ENCODE results near the gene GAB2. TPM values are rescaled to one million over a fixed set of nuclear protein-coding genes. Genes with fewer than 3 reads are reported as not detected.

GAB2 gene
- total RNA-seq, 2 experiments from 2014 or later: 15.9 to 16.6 TPM

DNA sequence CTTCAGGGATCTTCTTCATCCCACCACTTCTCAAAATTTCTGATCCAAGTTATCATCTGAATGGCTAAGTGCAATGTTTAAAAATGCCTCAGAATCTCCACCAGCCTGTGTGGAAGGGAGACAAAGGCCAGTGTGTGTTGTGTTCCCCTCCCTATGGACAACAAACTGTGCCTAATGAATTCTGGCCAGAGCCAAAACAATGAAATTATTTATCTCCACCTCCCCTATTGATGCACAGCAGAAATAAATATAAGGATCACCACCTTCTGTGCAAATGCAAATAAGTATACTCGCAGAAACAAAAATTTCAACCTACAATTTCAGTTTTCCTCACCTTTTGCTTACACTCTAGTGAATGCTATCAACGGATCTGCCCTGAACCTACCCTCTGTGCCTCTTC is 75.8 kb downstream of the GAB2 start:
- DNase-seq: no peak
- ChIA-PET CTCF (no interaction called here), POLR2A (no interaction called here)
- peaks cover 61% of the 10 kb centered on the region for H3K4me1 Mint-ChIP-seq
- peaks cover 21% of the 10 kb centered on the region for H3K9me3 Mint-ChIP-seq
- H3K36me3 Mint-ChIP-seq (ENCODE audit: low read depth): peaks cover 38% of the 10 kb centered on the region
- H3K27ac Mint-ChIP-seq: no peak overlapping the region
- peaks cover 5% of the 10 kb centered on the region for H3K27me3 Mint-ChIP-seq
- H3K4me3 Mint-ChIP-seq: no peak overlapping the region

DNA sequence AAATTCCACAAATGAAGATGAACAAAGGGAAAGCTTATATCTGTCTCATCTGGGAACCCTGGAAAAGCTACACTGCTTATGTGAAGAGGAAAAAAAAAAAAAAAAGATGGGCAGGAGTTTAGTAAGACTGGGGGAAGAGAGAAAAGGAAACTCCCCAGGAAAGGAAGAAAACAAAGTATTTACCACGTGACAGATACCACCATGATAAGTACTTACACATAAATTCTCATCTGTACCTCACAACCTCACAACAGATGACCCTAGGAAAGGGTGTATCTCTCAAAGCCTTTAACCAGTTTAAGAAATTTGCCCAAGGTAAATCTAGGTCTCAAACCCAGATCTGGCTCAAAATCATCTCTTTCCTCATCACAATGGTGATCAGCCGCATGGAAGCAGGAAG is 77.1 kb downstream of the GAB2 start:
- peaks cover 45% of the 10 kb centered on the region for H3K36me3 Mint-ChIP-seq (ENCODE audit: low read depth)
- H3K4me3 Mint-ChIP-seq: no peak overlapping the region
- peaks cover 2% of the 10 kb centered on the region for H3K27me3 Mint-ChIP-seq
- no peak for DNase-seq
- ChIA-PET POLR2A (no interaction called here), CTCF (interaction anchor here (0.9 kb wide), 1 partner anchor 33 kb away, joined by 3 read pairs; no protein-coding TSS in a partner anchor)
- H3K9me3 Mint-ChIP-seq: peaks cover 22% of the 10 kb centered on the region
- peaks cover 58% of the 10 kb centered on the region for H3K4me1 Mint-ChIP-seq
- peak overlapping the region; percentile 77 for H3K27ac Mint-ChIP-seq

DNA sequence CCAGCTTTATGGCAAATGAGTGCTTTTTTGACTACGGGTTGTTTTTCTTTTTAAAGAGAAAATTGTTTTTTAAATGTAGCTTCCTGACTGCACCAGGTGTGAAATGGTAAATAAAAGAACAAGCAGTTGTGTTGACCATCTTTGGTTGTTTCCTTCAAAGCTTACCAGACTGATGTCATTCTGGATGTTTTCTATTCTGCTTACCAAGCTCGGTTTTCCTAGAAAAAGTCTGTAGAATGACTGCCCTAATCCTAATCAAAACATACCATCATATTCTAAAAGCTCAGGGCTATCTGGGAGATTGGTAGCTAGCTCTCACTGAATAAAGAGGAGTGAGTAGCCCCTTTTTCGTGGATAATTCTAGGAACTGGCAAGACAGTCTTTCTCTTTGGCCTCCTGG is 77.7 kb downstream of the GAB2 start:
- ChIA-PET CTCF (interaction anchor here (0.8 to 1.2 kb wide), 6 partner anchors 13 to 225 kb away, joined by 3 to 4 read pairs (median 3); no protein-coding TSS in a partner anchor), POLR2A (interaction anchor here (1.2 kb wide), 1 partner anchor 77 kb away, joined by 4 read pairs; no protein-coding TSS in a partner anchor)
- DNase-seq: no peak
- Mint-ChIP-seq H3K27ac (peak overlapping the region; percentile 77), H3K4me1 (peaks cover 55% of the 10 kb centered on the region), H3K36me3 (ENCODE audit: low read depth) (peaks cover 46% of the 10 kb centered on the region), H3K9me3 (peaks cover 27% of the 10 kb centered on the region), H3K4me3 (no peak overlapping the region), H3K27me3 (peaks cover 2% of the 10 kb centered on the region)

DNA sequence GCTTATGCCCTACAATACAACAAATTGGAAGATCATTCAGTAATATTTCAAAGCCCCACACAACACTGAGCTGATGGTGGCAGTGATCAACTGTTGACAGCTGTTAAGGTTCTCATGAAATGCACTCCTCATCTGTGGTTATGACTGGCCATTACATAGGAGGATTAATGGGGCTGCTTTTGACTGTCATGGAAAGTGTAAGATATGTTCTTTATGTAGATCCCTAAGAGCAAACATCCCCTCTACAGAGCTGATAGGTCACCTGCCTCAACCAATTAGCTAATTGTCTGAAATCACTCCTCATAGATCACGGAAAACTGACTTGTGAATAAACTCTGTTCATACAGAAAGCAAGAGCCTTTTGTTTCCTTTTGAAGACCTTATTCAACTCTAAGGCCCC is 78.1 kb downstream of the GAB2 start:
- Mint-ChIP-seq H3K27ac (peak overlapping the region; percentile 77), H3K9me3 (peaks cover 31% of the 10 kb centered on the region), H3K27me3 (peaks cover 2% of the 10 kb centered on the region), H3K36me3 (ENCODE audit: low read depth) (peaks cover 48% of the 10 kb centered on the region), H3K4me1 (peaks cover 55% of the 10 kb centered on the region), H3K4me3 (no peak overlapping the region)
- ChIA-PET CTCF (interaction anchor here (0.8 to 1.2 kb wide), 6 partner anchors 13 to 225 kb away, joined by 3 to 4 read pairs (median 3); no protein-coding TSS in a partner anchor), POLR2A (interaction anchor here (1.2 kb wide), 1 partner anchor 77 kb away, joined by 4 read pairs; no protein-coding TSS in a partner anchor)
- DNase-seq: no peak

DNA sequence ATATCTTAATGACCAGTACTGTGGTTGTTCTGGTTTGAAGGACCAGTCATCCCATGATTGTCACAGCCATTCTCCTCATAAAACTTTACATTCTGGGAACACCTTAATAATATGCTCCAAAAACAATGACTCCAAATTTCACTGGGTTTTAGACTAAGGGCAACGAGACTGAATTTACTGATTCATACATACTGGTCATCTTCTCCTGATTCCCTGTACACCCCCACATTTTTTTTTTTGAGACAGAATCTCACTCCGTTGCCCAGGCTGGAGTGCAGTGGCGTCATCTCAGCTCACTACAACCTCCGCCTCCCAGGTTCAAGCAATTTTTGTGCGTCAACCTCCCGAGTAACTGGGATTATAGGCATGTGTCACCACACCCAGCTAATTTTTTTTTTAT is 78.9 kb downstream of the GAB2 start:
- peaks cover 50% of the 10 kb centered on the region for H3K4me1 Mint-ChIP-seq
- H3K27me3 Mint-ChIP-seq: peaks cover 1% of the 10 kb centered on the region
- H3K27ac Mint-ChIP-seq: no peak overlapping the region
- DNase-seq: no peak
- POLR2A ChIA-PET: no interaction called here
- no peak overlapping the region for H3K4me3 Mint-ChIP-seq
- CTCF ChIA-PET: interaction anchor here (1.2 kb wide), 1 partner anchor 16 kb away, joined by 3 read pairs; no protein-coding TSS in a partner anchor
- H3K36me3 Mint-ChIP-seq (ENCODE audit: low read depth): peaks cover 43% of the 10 kb centered on the region
- H3K9me3 Mint-ChIP-seq: peaks cover 34% of the 10 kb centered on the region

DNA sequence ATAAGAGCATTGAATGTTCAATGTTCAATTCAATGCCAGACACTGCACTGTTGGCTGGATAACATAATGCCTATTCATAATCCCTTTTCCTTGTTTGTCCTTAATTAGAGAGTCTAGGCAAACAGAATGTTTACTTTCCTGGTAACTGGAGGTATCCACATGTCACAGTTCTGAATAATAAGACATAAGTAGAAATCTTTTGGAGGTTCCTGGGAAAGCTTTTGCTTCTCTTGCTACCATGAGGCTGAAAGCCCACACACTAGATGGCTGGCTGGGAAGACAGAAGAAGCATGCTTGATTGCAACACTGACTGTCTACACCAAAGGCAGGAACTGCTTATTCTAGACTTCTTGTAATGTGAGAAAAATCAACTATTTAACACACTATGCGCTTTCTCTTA is 79.5 kb downstream of the GAB2 start:
- Mint-ChIP-seq H3K4me1 (peaks cover 51% of the 10 kb centered on the region), H3K36me3 (ENCODE audit: low read depth) (peaks cover 43% of the 10 kb centered on the region), H3K27me3 (peaks cover 1% of the 10 kb centered on the region), H3K4me3 (no peak overlapping the region), H3K27ac (no peak overlapping the region), H3K9me3 (peaks cover 35% of the 10 kb centered on the region)
- ChIA-PET CTCF (interaction anchor here (1.1 kb wide), 2 partner anchors 13 to 227 kb away, joined by 4 read pairs; no protein-coding TSS in a partner anchor), POLR2A (no interaction called here)
- no peak for DNase-seq

DNA sequence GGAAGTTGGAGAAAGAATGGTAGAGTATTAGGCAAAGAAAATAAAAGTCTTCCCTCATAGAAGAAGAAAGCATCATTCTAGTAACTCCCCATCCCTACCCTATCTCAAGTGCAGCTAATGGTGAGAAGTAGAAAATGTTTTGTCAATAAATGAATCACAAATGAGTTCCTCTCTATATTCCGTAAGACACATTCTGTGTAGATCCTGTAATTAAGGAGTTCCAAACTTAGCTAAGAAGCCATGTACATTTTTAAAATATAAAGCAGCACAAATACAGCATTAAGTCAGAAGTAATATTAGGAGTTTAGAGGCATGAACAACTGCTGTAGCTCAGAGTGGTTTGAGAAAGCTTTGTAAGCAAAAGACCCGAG is 80.1 kb downstream of the GAB2 start:
- Mint-ChIP-seq H3K4me1 (peaks cover 55% of the 10 kb centered on the region), H3K4me3 (no peak overlapping the region), H3K27me3 (peaks cover 1% of the 10 kb centered on the region), H3K36me3 (ENCODE audit: low read depth) (peaks cover 43% of the 10 kb centered on the region), H3K9me3 (peaks cover 35% of the 10 kb centered on the region), H3K27ac (no peak overlapping the region)
- DNase-seq: no peak
- CTCF ChIA-PET: interaction anchor here (0.7 to 1.1 kb wide), 3 partner anchors 11 to 227 kb away, joined by 3 to 4 read pairs (median 4); no protein-coding TSS in a partner anchor
- POLR2A ChIA-PET: interaction anchor here (0.6 kb wide), 1 partner anchor 59 kb away, joined by 4 read pairs; no protein-coding TSS in a partner anchor

DNA sequence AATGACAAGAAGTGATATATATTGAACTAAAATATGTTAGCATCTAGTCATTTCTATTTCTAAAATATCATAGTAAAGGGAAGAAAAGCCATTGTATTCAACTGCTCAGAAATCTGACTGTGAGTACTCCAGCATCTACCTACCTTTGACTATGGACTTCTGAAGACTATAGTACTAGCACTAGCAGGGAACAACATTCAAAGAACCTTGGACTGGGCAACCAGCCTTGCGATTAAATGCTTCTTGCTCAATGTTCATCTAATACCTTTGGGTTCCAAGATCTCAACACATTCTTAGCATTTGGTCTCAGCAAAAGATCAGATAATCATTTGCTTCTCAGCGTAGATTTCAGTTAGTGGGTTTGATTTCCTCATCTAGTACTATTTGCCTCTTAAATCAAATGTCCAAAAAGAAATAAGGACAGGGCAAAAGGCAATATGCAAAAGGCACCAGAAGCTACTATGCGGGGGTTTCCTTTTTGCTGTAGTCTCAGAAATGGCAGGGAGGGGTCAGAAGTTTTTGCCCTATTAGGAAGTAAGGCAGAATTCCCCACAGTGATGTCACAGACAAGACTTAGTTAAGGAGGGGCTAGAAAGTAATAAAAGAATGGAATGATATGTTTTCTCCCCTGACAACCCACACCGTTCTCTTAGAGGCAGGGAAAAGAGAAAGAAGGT is 80.6 kb downstream of the GAB2 start:
- ChIA-PET POLR2A (interaction anchor here (0.6 kb wide), 1 partner anchor 58 kb away, joined by 4 read pairs; no protein-coding TSS in a partner anchor), CTCF (interaction anchor here (0.7 to 1.1 kb wide), 3 partner anchors 11 to 228 kb away, joined by 3 to 4 read pairs (median 4); no protein-coding TSS in a partner anchor)
- Mint-ChIP-seq H3K36me3 (ENCODE audit: low read depth) (peaks cover 41% of the 10 kb centered on the region), H3K4me1 (peaks cover 59% of the 10 kb centered on the region), H3K9me3 (peaks cover 33% of the 10 kb centered on the region), H3K27me3 (peaks cover 1% of the 10 kb centered on the region), H3K4me3 (no peak overlapping the region), H3K27ac (no peak overlapping the region)
- no peak for DNase-seq

DNA sequence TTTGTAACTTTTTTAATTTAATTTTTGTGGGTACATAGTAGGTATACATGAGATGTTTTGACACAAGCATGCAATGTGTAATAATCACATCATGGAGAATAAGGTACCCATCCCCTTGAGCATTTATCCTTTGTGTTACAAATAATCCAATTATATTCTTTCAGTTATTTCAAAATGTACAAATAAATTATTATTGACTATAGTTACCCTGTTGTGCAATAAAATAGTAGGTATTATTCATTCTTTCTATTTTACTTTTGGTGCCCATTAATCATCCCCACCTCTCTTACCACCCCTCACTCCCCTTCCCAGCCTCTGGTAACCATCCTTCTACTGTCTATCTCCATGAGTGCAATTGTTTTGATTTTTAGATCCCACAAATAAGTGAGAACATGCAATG is 83.5 kb downstream of the GAB2 start:
- ChIA-PET CTCF (no interaction called here), POLR2A (no interaction called here)
- H3K27me3 Mint-ChIP-seq: peaks cover 1% of the 10 kb centered on the region
- peaks cover 33% of the 10 kb centered on the region for H3K36me3 Mint-ChIP-seq (ENCODE audit: low read depth)
- DNase-seq: no peak
- H3K4me1 Mint-ChIP-seq: peaks cover 51% of the 10 kb centered on the region
- H3K9me3 Mint-ChIP-seq: peaks cover 24% of the 10 kb centered on the region
- H3K27ac Mint-ChIP-seq: no peak overlapping the region
- H3K4me3 Mint-ChIP-seq: no peak overlapping the region

DNA sequence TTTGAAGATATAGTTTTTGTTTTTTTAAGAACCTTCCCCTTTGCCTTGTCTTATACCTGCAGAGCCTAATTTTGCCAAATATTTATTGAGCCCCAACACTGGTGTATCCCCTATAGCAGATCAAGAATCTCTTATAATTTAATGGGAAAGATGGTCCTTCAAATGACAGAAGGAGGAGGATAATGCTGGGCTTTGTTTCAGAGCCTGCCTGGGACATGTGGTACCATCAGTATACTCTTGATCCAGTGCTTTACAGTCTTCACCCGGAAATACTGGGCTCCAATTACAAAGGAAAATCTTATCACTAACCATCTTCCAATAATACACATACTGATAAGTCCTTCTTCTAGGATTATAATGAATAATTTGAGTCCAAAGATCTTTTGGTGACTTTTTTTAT is 84.7 kb downstream of the GAB2 start:
- Mint-ChIP-seq H3K36me3 (ENCODE audit: low read depth) (peaks cover 36% of the 10 kb centered on the region), H3K27ac (no peak overlapping the region), H3K4me1 (peaks cover 42% of the 10 kb centered on the region), H3K4me3 (no peak overlapping the region), H3K9me3 (peaks cover 33% of the 10 kb centered on the region), H3K27me3 (peaks cover 1% of the 10 kb centered on the region)
- DNase-seq: no peak
- CTCF ChIA-PET: interaction anchor here (0.5 to 0.9 kb wide), 5 partner anchors 16 to 159 kb away, joined by 3 read pairs; no protein-coding TSS in a partner anchor
- POLR2A ChIA-PET: no interaction called here

DNA sequence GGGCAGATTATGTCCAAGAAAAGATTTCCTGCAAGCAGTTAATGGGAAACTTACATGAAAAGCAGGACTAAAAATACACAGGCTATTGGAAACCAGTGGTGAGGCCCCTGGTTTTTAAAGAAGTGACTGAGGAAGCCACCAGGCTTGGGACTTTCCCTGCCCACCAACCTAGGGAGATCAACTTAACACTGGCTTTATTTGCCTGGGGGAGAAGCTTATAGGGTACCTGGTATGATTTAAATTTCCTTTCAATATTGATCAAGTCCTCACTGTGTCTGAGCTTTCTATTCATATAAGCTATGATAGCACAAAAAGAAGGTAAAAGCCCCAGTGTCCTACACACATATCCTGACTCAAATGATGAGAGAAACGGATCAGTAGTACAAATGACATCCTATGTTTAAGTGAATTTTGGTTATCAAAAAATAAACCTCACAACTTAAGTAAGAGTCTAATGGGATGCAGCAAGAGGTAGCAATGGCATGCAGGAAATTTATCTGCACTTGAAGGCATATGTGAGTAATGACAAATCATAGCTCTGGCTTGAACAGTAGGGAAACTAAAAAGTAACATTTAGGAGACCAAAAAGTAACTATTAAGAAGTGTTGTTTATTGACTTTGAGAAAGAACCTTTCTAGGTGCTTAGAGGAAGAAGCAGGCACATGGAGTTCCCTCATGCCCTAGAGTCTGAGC is 85.3 kb downstream of the GAB2 start:
- peaks cover 1% of the 10 kb centered on the region for H3K27me3 Mint-ChIP-seq
- H3K27ac Mint-ChIP-seq: no peak overlapping the region
- DNase-seq: no peak
- peaks cover 33% of the 10 kb centered on the region for H3K9me3 Mint-ChIP-seq
- H3K36me3 Mint-ChIP-seq (ENCODE audit: low read depth): peaks cover 36% of the 10 kb centered on the region
- ChIA-PET POLR2A (no interaction called here), CTCF (interaction anchor here (0.5 to 0.9 kb wide), 5 partner anchors 16 to 158 kb away, joined by 3 read pairs; no protein-coding TSS in a partner anchor)
- H3K4me3 Mint-ChIP-seq: no peak overlapping the region
- peaks cover 39% of the 10 kb centered on the region for H3K4me1 Mint-ChIP-seq

DNA sequence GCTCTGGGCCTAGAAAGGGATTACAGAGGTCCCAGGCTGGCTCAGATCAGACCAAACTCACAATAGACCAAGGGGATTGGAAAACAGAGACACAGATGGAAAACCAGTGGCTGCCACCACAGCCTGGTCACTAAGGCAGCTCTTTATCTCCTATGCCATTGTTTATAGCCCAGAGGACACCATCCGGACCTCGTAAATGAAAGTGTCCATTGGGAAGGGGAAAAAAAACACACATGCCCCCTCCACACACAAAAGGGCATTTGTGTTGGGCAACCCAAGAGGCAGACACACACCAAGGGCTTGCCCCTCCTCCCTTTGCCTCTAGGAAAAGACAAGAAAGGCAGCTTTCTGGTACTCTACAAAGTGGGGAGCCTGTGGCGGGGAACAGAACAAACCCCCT is 85.9 kb downstream of the GAB2 start:
- ChIA-PET POLR2A (no interaction called here), CTCF (interaction anchor here (0.8 to 0.9 kb wide), 2 partner anchors 15 to 22 kb away, joined by 3 read pairs; no protein-coding TSS in a partner anchor)
- Mint-ChIP-seq H3K36me3 (ENCODE audit: low read depth) (peaks cover 39% of the 10 kb centered on the region), H3K27me3 (peaks cover 1% of the 10 kb centered on the region), H3K27ac (no peak overlapping the region), H3K4me1 (peaks cover 41% of the 10 kb centered on the region), H3K4me3 (no peak overlapping the region), H3K9me3 (peaks cover 34% of the 10 kb centered on the region)
- no peak for DNase-seq

DNA sequence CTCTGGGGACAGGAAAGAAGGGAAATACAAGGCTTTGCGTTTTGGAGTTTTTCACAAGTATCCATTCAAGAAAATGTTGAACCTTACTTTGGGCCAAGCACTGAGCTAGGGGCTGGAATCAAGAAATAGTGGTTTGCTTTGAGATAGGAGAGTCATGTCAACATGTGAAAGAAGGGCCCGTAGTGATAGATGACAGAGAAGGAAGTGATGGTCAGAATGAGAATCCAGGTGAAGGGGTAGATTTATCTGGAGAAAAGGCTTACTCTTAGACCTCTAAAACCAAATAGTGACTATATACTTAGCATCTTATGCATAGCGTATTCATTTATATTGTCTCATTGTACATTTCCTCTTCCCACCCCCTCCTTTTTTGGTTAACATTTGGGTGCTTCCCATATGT is 87.3 kb downstream of the GAB2 start:
- H3K4me1 Mint-ChIP-seq: peaks cover 54% of the 10 kb centered on the region
- peaks cover 31% of the 10 kb centered on the region for H3K36me3 Mint-ChIP-seq (ENCODE audit: low read depth)
- no peak overlapping the region for H3K4me3 Mint-ChIP-seq
- no peak overlapping the region for H3K27ac Mint-ChIP-seq
- DNase-seq: no peak
- H3K9me3 Mint-ChIP-seq: peaks cover 29% of the 10 kb centered on the region
- CTCF ChIA-PET: interaction anchor here (0.6 to 1.3 kb wide), 5 partner anchors 16 to 92 kb away, joined by 3 to 4 read pairs (median 3); no protein-coding TSS in a partner anchor
- peaks cover 1% of the 10 kb centered on the region for H3K27me3 Mint-ChIP-seq
- POLR2A ChIA-PET: no interaction called here

All from activated CD4-positive, alpha-beta T cell treated with anti-CD3 and anti-CD28 coated beads, Interleukin-2, amount 10 ng/mL, durations not matched to agents 7 days and 5 days (primary cell).